HG02884 (cell line): Measurements from ENCODE around the gene RASSF5.
"Not testable (repeated sequence)": the region's sequence is repeated elsewhere in the genome, so short reads cannot be mapped to it uniquely, and the experiment has no call there.

Source experiments
- ATAC-seq: cut with Tn5 transposase; IDR thresholded peaks from one replicate; pipeline ENCODE4 v1.9.1; 2021; ENCODE audit warnings: mild to moderate bottlenecking, moderate library complexity; ENCODE audit not compliant: unreplicated experiment

RASSF5 gene

DNA sequence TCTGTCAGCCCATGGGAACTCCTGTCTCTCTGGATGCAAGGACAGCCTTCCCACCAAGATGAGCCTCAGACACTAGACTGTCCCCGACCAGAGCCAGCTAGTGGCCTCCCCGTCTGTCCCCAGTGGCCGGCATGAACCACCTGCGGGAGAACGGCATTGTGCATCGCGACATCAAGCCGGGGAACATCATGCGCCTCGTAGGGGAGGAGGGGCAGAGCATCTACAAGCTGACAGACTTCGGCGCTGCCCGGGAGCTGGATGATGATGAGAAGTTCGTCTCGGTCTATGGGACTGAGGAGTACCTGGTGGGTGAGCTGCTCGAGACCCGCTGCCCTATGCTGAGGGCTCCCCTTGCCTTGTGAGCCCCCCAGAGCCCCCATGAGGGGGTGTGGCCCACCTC, 31.3 kb upstream of the RASSF5 start:
- ATAC-seq, result no peak

DNA sequence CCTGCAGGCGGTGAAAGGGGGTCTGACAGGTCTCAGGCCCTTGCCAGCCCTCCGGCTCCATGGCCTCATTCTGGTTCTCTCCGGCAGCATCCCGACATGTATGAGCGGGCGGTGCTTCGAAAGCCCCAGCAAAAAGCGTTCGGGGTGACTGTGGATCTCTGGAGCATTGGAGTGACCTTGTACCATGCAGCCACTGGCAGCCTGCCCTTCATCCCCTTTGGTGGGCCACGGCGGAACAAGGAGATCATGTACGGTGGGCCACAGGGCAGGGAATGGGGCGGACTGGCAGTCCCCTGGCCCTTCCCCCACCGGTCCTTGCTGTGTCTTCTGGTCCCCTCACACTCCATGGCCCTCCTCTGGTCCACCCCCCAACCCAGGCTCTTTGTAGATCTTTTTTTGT, 30.7 kb upstream of the RASSF5 start:
- ATAC-seq, result no peak

DNA sequence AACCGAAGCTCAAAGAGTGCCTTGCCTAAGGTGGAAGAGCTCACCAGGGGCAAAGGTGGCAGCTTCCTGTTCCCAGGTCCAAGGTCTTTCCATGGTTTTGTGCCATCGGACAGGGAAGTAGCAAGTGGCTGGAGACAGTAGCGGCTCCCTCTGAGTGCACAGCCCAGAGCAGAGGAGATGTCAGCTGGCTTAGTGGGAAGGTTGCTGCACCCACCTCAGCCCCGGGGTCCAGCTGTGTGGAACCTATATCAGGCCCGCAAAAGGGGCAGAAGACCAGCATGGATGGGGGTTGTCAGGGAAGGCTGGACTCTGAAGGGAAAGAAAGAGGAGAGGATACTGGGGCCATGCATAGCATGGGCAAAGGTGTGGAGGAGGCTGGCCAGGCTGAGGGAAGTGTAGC, 30.2 kb upstream of the RASSF5 start:
- no peak for ATAC-seq

DNA sequence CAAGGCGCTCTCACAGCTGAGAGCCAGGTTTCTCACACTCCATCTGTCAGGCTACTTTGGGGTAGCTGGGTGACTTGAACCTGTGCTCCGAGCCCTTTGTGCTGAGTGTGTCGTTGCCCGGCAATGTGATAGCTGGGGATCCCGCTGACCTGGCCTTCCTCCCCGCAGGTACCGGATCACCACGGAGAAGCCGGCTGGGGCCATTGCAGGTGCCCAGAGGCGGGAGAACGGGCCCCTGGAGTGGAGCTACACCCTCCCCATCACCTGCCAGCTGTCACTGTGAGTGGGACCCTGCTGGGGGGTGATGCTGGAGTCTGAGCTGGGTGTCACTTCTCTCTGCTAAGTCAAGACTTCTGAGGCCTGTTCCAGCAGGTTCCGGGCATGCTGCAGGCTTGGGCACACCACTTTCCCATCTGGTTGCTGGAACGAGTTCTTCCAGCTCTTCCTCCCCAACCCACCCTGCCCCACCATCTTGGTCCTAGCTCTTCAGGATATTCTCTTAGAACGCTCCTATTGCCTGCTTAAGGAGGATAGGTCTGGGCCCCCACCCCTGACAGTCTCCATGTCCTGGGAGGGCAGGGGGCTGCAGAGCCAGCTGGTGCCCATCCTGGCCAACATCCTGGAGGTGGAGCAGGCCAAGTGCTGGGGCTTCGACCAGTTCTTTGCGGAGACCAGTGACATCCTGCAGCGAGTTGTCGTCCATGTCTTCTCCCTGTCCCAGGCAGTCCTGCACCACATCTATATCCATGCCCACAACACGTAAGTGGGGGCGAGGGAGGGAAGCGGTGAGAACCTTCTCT, 29.6 kb upstream of the RASSF5 start:
- ATAC-seq, result no peak

DNA sequence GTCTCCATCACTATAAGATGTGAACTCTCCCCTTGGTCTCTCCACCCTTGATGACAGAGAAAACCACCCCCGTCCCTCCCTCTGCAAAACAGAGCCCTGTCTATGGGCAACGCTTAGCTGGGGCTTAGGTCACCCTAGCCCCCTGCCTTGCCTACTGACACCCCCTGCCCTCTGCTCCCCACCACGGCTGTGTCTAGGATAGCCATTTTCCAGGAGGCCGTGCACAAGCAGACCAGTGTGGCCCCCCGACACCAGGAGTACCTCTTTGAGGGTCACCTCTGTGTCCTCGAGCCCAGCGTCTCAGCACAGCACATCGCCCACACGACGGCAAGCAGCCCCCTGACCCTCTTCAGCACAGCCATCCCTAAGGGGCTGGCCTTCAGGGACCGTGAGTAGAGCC, 28.6 kb upstream of the RASSF5 start:
- ATAC-seq, result no peak

DNA sequence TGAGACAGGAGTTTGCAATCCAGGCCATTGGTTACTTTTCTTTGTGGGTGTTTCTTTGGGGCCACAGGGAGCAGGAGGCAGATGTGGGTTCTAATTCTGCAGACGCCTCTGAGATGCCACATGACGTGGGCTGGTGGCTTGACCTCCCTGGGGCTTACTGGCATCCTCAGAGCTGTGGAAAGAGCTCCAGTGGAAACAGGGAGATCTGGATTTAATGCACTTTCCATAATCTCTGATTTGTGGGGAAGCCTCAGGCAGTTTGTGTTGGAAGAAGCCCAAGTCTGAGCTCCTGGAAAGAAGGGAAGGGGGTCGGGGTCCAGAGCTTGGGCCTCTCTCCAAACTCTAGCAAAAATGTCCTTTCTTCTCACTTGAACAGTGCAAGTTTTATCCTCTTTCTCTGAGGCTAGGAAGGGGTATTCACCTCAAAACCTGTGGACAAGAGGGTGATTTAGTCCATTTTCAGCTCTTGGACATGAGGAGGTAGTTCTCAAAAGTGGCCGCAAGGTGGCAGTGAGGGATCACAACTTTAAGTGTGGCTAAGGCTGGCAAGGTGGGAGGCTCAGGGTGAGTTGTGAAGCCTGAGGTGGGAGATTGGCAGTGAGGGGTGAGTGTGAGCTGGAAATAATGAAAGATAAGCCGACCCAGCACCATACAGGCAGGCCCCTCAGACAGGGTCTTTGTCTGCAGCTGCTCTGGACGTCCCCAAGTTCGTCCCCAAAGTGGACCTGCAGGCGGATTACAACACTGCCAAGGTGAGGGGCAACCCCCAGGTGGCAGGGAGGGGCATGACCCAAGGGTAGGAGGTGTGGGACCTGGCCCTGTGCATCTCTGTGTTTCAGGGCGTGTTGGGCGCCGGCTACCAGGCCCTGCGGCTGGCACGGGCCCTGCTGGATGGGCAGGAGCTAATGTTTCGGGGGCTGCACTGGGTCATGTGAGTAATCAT, 27.9 kb upstream of the RASSF5 start:
- no peak for ATAC-seq

DNA sequence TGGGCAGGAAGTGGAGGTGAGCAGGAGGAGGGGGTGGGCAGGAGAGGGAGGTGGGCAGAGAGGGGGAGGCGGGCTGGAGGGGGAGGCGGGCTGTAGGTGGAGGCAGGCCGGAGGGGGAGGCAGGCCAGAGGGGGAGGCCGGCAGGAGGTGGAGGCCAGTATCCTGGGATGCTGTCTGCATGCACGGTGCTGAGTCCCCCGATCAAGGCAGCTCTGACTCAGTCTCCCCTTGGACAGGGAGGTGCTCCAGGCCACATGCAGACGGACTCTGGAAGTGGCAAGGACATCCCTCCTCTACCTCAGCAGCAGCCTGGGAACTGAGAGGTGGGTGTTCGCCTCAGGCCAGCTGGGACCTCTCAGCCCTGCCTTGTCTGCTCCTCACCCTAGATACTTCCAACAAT, 27.1 kb upstream of the RASSF5 start:
- no peak for ATAC-seq

DNA sequence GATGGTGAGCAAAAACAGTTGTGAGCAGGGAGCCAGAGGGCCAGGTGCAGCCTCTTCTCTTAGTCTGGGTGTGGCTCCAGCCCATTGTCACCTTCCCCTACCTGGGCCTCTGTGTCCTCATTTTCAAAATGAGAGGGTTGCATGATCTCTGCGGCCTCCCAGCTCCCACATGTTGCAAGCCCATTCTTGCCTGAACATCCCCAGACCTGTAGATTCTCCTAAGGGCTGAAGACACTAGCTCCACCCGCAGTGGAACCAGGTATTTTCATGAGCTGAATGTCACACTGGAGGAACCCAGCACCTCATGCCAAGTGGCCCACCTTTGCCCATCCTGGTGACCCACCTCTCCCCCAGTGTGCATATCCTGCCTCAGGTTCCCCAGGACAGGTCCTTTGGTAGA, 24.7 kb upstream of the RASSF5 start:
- no peak for ATAC-seq

DNA sequence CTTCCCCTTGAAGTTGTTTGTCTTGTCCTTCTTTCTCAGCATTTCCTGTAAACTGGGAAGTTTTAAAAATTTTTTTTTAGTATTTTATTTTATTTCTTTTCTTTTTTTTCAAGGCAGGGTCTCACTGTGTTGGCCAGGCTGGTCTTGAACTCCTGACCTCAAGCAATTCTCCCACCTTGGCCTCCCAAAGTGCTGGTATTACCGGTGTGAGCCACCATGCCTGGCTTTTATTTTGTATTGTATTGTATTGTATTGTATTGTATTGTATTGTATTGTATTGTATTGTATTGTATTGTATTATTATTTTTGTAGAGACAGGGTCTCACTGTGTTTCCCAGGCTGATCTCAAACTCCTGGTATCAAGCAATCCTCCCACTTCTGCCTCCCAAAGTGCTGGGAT, 23.5 kb upstream of the RASSF5 start:
- not testable (repeated sequence) for ATAC-seq

DNA sequence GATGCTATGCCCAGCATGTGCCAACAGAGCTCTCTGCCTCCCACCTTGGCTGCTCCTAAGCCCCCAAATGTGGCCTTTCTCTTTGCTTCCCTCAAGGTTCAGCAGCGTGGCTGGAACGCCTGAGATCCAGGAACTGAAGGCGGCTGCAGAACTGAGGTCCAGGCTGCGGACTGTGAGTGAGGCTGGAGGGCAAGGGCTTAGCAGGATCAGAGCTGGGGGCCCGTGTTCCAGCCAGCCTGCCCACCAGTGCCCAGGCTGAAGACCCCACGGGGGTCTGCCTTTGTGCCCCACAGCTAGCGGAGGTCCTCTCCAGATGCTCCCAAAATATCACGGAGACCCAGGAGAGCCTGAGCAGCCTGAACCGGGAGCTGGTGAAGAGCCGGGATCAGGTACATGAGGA, 22.4 kb upstream of the RASSF5 start:
- no peak for ATAC-seq

DNA sequence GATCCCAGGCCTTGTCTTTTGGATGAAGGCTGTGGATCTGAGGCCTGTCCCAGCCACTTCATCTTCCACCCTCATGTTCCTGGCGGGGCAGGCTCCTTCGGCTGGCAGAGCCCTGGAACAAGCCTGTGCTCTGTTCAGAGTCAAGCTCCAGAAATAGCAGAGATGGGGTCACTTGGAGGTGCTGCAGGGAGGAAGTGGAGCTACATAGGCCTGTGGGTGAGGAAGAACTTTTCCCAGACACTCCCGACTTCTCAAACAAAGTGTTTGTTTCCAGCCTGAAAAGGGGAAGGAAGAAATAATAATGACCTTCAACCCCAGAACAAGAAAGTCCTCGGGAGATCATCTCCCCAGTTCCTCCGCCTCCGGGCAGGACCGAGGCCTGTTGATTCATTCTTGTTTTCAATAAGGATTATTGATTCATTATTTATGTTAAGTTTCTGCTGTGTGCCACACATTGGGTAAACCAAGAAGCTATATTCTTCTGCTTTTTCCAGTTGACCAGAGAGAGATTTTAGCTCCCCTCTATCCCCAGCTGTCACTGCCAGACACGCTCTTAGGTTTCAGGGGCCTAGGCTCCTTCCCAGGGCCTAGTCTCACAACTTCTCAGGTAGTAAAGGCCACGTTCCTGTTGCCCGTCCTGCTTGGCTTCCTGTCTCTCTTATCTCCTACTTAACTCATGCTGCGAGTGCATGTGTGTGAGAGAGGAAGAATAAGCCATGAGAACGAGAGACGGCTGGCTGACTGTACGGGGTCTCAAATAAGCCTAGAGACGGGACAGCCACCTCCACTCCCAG, 20.1 kb upstream of the RASSF5 start:
- no peak for ATAC-seq

DNA sequence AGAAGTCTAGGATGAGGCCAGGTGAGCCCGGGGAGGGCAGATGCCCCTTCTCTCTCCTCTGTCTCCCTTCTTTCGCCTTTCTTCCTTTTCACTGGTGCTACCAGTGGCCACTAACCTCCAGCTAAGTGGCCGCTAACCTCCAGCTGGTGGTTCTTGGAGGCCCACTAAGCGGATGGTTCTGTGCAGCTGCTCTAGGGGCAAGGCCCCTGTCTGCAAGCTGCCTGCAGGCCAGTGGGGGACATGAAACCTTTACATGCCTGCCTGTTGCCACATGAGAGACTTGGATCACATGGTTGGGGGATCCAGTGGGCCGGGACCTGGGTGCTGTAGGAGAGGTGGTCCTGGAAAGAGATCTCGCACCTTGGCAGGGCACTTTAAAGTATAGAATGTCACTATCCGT, 19.4 kb upstream of the RASSF5 start:
- ATAC-seq, result no peak

DNA sequence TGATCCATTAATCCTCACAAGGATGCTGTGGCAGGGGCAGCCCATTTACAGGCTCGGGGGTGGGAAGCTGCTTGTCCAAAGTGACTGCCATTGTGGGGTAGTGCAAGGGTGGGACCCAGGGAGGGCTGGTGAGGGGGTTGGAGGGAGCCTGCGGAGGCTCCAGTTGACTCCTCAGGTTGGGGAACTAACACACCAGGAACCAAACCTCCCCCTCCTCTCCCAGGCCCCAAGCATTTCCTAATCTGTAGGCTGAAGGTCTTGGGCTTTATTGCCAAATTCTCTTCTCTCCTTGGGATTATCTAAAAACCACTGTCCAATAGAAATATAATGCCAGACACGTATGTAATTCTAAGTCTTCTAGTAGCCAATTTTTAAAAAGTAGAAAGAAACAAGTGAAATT, 18.9 kb upstream of the RASSF5 start:
- ATAC-seq, result no peak

DNA sequence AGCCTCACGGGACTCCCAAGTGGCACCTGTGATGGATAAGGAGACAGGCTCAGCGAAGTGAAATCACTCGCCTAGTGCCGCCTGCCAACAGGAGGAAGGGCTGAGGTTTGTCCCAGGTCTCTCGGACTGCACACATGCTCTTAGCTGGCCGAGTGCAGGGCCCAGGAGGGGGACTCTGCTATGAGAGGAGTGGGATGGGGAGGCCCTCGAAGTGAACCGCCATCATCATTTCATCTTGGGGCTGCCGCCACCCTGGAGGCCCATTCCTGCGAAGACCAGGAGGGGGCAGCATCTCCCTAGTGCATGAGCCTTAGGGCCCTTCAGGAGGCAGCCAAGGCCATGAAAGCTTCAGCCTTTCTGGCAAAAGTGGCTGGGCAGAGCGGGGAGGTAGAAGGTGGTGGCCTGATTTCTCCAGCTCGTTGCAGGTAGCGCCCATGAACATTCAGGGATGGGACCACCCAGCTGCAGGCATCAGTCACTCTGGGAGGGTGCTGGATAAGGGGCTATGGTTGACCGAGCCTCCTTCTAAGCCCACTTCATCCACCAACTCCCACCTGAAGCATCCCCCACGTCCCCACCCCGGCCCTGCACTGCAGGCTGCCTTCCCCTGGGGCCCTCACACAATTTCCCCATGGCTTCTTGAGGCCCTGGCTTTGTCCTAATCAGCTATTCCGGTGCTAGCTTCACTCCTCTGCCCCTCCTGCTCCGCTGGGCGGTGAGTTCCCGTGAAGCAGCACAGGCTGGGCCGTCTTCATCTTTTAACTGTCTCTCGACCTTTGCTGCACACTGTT, 17.2 kb upstream of the RASSF5 start:
- no peak for ATAC-seq

DNA sequence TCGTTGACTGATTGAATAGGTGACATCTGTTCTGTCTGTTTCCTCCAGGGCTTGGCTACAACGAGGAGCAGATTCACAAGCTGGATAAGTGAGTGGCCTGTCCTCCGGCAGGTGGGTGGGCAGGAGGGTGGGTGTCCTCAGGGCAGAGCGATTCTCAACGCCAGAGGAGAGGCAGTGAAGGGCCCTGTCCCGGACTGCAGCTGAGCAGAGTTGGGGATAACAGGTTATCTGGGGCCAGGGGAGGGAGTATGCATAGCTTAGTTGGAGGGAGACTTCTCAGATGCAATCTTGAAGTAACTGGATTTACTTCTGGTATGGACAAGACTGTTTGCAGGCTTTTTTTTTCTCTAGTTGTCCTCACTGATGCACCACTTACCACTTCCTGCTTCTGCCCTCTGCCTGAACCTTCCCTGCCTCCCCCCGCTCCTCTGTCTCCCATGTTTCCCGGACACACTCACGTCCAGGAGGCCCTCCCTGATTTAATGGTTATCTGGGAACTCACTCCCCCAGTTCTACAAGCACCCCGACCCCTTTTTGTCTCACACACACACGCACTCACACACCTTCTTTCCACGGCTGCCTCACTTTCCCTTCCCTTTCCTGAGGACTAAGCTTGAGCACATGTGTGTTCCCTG, 16.4 kb upstream of the RASSF5 start:
- no peak for ATAC-seq

DNA sequence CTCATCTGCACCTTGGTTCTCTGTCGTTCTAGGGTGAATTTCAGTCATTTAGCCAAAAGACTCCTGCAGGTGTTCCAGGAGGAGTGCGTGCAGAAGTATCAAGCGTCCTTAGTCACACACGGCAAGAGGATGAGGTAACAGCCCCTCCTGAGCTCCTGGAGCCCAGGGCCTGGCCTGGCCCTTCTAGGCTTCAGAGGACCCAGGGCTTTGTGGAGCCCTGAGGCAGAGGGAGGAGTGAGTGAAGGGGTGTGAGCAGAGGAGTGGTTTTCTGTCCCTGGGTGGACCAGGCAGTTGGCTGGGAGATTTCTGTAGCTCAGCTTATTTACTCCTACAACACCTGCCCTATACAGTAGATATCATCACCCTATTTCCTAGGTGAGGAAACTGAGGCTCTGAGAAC, 15.7 kb upstream of the RASSF5 start:
- no peak for ATAC-seq

DNA sequence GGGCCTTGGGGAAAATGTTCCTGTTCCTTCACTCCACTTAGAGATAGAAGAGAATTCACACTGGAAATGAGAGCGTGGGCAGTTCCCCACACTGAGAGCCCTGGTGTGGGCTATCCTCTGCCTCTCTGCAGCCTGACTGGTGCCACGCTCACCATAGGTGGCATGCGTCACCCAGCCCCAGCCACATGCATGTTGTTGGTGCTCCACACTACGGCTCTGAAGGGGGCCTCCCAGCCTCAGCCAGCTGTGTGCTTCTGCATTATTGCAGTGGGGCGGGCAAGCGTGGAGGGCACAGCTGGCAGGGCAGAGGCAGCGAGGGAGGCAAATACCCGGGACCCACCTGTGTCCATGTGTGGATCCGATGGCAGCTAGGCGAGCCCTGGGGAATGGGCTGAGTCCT, 14.7 kb upstream of the RASSF5 start:
- ATAC-seq, result no peak

DNA sequence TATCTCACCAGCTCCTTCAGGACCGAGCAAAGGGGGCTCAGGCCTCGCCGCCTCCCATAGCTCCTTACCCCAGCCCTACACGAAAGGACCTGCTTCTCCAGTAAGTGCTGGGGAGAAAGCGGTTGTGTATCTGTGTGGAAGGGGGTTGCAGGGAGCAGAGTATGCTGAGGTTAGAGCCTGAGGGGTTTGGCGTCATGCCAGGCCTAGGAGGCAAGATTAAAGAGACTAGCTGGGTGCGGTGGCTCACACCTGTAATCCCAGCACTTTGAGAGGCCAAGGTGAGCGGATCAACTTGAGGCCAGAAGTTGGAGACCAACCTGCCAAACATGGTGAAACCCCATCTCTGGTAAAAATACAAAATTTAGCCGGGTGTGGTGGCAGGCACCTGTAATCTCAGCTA, 14.1 kb upstream of the RASSF5 start:
- ATAC-seq, result no peak

DNA sequence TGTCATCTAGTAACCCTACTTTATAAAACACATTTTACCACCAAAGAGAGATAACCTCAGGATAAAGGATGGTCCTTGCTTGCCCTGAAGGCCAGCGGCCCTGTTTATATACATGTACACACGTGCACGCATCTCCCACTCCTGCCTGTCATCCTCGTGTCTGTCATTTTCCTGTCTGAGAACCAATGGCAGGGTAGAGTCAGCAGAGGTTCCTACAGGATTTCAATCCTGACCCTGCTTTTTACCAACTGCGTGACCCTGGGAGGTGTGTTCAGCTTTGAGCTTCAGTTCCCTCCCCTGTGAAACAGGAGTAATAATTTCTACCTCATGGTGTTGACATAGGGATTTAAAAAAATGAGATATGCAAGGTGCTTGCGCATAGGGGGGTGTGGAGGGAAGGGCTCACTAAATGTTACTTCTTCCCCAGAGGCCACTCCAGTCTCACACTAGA, 12.3 kb upstream of the RASSF5 start:
- no peak for ATAC-seq

DNA sequence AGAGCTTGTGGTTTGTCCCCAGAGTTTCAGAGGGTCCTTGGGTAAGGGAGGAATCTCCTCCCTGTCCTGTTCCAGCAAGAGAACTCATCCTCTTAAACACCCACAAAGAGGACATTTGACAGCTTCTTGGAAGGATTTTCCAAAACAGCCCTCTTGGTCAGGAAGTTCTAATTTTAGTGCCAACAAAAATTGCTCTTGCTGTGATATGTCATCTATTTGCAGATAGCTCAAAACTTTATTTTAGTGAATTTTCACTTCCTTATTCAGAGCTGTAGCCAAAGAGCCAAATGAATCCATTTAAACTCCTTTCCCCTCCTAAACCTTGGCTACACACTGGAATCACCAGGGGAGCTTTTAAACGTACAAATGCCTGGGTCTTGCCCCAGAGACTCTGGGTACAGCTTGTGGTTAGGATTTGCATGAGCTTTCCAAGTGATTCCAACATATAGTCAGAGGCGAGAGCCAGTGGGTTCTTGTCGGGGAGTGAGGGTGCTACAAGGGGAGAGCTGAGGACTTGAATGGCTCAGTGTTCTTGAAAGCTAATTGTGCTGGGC, 11.8 kb upstream of the RASSF5 start:
- peak; percentile 15 for ATAC-seq
